Measurements from ENCODE around the gene HSDL1. TPM values are rescaled to one million over a fixed set of nuclear protein-coding genes. Genes with fewer than 3 reads are reported as not detected.

The HSDL1 gene
- total and polyA plus RNA-seq, 4 experiments from 2014 or later: 9.9 to 23.0 (median 15.7) TPM

GRCh38 chr16:84088695-84089395, 56.1 kb downstream of the HSDL1 start:
- Mint-ChIP-seq H3K27me3 (no peaks in the 10 kb centered on the region), H3K4me1 (peaks cover 25 to 40% (median 34%) of the 10 kb centered on the region in 4 donors), H3K9me3 (no peaks in the 10 kb centered on the region), H3K27ac (peak overlapping the region; percentile 58 to 86 (median 73)), H3K36me3 (peaks cover 54 to 87% of the 10 kb centered on the region in 2 donors), H3K4me3 (peak overlapping the region in 2 of 8 donors; percentile 9 to 21)
- H3K4me3 ChIP-seq (ENCODE audit: low read length in 2 of 2): no peak overlapping the region
- ChIA-PET CTCF (ENCODE audit: partially characterized antibody) (interaction anchor here (1.2 to 2.7 kb wide), 4 partner anchors 18 to 98 kb away, joined by 3 to 13 read pairs (median 8); partner anchors contain the start of gene TAF1C), POLR2A (ENCODE audit: partially characterized antibody) (no interaction called here)
- H3K4me1 ChIP-seq (ENCODE audit: insufficient read depth, low read length): peaks cover 29% of the 10 kb centered on the region
- no peaks in the 10 kb centered on the region for H3K27me3 ChIP-seq (ENCODE audit: insufficient read depth, low read length)
- no peak overlapping the region for H3K27ac ChIP-seq (ENCODE audit: low read depth, low read length)
- peak; percentile 24 to 57 (median 30) for DNase-seq
- intact Hi-C loops (cut with micrococcal nuclease): loop anchor here (5.0 kb wide), 1 partner anchor 413 kb away; the partner anchor contains the start of gene MEAK7
- peaks cover 71% of the 10 kb centered on the region for H3K36me3 ChIP-seq (ENCODE audit: insufficient read depth, low read length)
- H3K9me3 ChIP-seq (ENCODE audit: control insufficient read depth in 1 of 2, low read length in 2 of 2): no peaks in the 10 kb centered on the region

DNA sequence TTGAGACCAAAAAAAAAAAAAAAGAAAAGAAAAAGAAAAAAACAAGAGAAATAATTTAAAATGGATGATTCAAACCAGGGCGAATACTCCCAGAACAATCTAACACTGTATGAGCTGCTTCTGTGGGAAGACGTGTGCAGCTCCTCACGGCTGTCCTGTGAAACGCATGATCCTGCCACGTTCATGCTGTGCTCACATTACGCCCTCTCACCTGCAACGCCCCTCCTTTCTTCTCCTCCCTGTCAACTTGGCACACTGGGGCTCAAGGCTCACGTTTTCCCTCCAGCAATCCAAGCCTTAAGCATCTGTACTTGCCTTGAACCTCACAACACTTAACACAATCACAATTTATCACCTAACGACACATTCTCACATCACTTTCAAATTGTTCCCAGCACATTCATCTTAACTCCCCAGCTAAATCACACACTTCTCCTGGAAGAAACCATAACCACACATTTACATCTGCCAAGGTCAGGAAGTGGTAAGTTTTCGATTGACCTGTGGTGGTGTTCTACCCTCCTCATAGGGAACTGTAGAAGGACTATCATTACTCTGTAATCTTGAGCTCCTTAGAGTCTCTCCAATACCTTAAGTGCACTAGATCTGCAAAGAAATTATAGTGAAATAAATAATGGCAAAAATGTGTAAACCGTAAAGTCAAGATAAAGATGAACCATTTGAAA, 57.4 kb downstream of the HSDL1 start:
- CTCF ChIA-PET (ENCODE audit: partially characterized antibody): interaction anchor here (0.7 to 6.2 kb wide), 8 partner anchors 8 to 614 kb away, joined by 3 to 78 read pairs (median 4); partner anchors contain the start of gene TAF1C
- Mint-ChIP-seq H3K36me3 (peaks cover 47 to 83% of the 10 kb centered on the region in 2 donors), H3K4me1 (peaks cover 26 to 40% (median 34%) of the 10 kb centered on the region in 4 donors)

GRCh38 chr16:84087001-84087400, 58.0 kb downstream of the HSDL1 start:
- H3K9me3 ChIP-seq (ENCODE audit: control insufficient read depth in 1 of 2, low read length in 2 of 2): no peaks in the 10 kb centered on the region
- Mint-ChIP-seq H3K36me3 (peaks cover 47 to 81% of the 10 kb centered on the region in 2 donors), H3K27me3 (no peaks in the 10 kb centered on the region), H3K4me3 (no peak overlapping the region), H3K27ac (peak overlapping the region in 1 of 7 donors; percentile 76), H3K4me1 (peaks cover 26 to 40% (median 34%) of the 10 kb centered on the region in 4 donors), H3K9me3 (no peaks in the 10 kb centered on the region)
- H3K4me3 ChIP-seq (ENCODE audit: low read length in 2 of 2): no peak overlapping the region
- ChIA-PET POLR2A (ENCODE audit: partially characterized antibody) (interaction anchor here (1.6 to 1.9 kb wide), 2 partner anchors 30 to 100 kb away, joined by 5 to 6 read pairs; partner anchors contain the start of genes MBTPS1 and TAF1C), CTCF (ENCODE audit: partially characterized antibody) (interaction anchor here (0.7 to 6.6 kb wide), 11 partner anchors 12 to 614 kb away, joined by 3 to 78 read pairs (median 18); partner anchors contain the start of genes DNAAF1, HSDL1, MBTPS1 and TAF1C)
- peaks cover 70% of the 10 kb centered on the region for H3K36me3 ChIP-seq (ENCODE audit: insufficient read depth, low read length)
- intact Hi-C loops (cut with micrococcal nuclease): loop anchor here (5.0 kb wide), 1 partner anchor 415 kb away; the partner anchor contains the start of gene MEAK7
- DNase-seq: no peak
- H3K4me1 ChIP-seq (ENCODE audit: insufficient read depth, low read length): peaks cover 29% of the 10 kb centered on the region
- H3K27me3 ChIP-seq (ENCODE audit: insufficient read depth, low read length): no peaks in the 10 kb centered on the region
- H3K27ac ChIP-seq (ENCODE audit: low read depth, low read length): no peak overlapping the region

More for the DNA sequence above, 57.4 kb downstream of the HSDL1 start:
- peaks cover 29% of the 10 kb centered on the region for H3K4me1 ChIP-seq (ENCODE audit: insufficient read depth, low read length)
- no peak overlapping the region for H3K4me3 ChIP-seq (ENCODE audit: low read length in 2 of 2)
- Mint-ChIP-seq H3K4me3 (peak overlapping the region in 1 of 8 donors; percentile 51), H3K9me3 (no peaks in the 10 kb centered on the region), H3K27me3 (no peaks in the 10 kb centered on the region), H3K27ac (peak overlapping the region; percentile 2 to 76 (median 42))
- H3K36me3 ChIP-seq (ENCODE audit: insufficient read depth, low read length): peaks cover 67% of the 10 kb centered on the region
- POLR2A ChIA-PET (ENCODE audit: partially characterized antibody): interaction anchor here (0.7 to 1.9 kb wide), 2 partner anchors 29 to 57 kb away, joined by 3 to 6 read pairs; partner anchors contain the start of genes HSDL1 and MBTPS1
- no peak overlapping the region for H3K27ac ChIP-seq (ENCODE audit: low read depth, low read length)
- intact Hi-C loops (cut with micrococcal nuclease): loop anchor here (5.0 kb wide), 1 partner anchor 415 kb away; the partner anchor contains the start of gene MEAK7
- no peaks in the 10 kb centered on the region for H3K27me3 ChIP-seq (ENCODE audit: insufficient read depth, low read length)
- DNase-seq: no peak
- H3K9me3 ChIP-seq (ENCODE audit: control insufficient read depth in 1 of 2, low read length in 2 of 2): no peaks in the 10 kb centered on the region

- DNase-seq: no peak
- Mint-ChIP-seq H3K9me3 (no peaks in the 10 kb centered on the region), H3K27me3 (no peaks in the 10 kb centered on the region), H3K4me1 (peaks cover 26 to 40% (median 34%) of the 10 kb centered on the region in 4 donors), H3K36me3 (peaks cover 49 to 81% of the 10 kb centered on the region in 2 donors), H3K4me3 (peak overlapping the region in 1 of 8 donors; percentile 25), H3K27ac (peak overlapping the region in 4 of 7 donors; percentile 1 to 64 (median 24))
- CTCF ChIA-PET (ENCODE audit: partially characterized antibody): interaction anchor here (0.9 to 6.6 kb wide), 10 partner anchors 9 to 102 kb away, joined by 3 to 78 read pairs (median 20); partner anchors contain the start of genes DNAAF1, HSDL1, MBTPS1 and TAF1C
- Histone ChIP-seq H3K36me3 (ENCODE audit: insufficient read depth, low read length) (peaks cover 72% of the 10 kb centered on the region), H3K4me1 (ENCODE audit: insufficient read depth, low read length) (peaks cover 29% of the 10 kb centered on the region), H3K27me3 (ENCODE audit: insufficient read depth, low read length) (no peaks in the 10 kb centered on the region), H3K4me3 (ENCODE audit: low read length in 2 of 2) (no peak overlapping the region), H3K9me3 (ENCODE audit: control insufficient read depth in 1 of 2, low read length in 2 of 2) (no peaks in the 10 kb centered on the region), H3K27ac (ENCODE audit: low read depth, low read length) (no peak overlapping the region)
- POLR2A ChIA-PET (ENCODE audit: partially characterized antibody): interaction anchor here (1.6 to 1.9 kb wide), 2 partner anchors 30 to 101 kb away, joined by 5 to 6 read pairs; partner anchors contain the start of genes MBTPS1 and TAF1C
- intact Hi-C loops (cut with micrococcal nuclease): loop anchor here (5.0 kb wide), 1 partner anchor 416 kb away; the partner anchor contains the start of gene MEAK7
These were observed 58.6 kb downstream of the HSDL1 start for GRCh38 chr16:84086341-84086740.

GRCh38 chr16:84085773-84086172, 59.2 kb downstream of the HSDL1 start:
- DNase-seq: no peak
- Histone ChIP-seq H3K27ac (ENCODE audit: low read depth, low read length) (no peak overlapping the region), H3K36me3 (ENCODE audit: insufficient read depth, low read length) (peaks cover 78% of the 10 kb centered on the region), H3K4me3 (ENCODE audit: low read length in 2 of 2) (no peak overlapping the region), H3K4me1 (ENCODE audit: insufficient read depth, low read length) (peaks cover 29% of the 10 kb centered on the region), H3K9me3 (ENCODE audit: control insufficient read depth in 1 of 2, low read length in 2 of 2) (no peaks in the 10 kb centered on the region), H3K27me3 (ENCODE audit: insufficient read depth, low read length) (no peaks in the 10 kb centered on the region)
- Mint-ChIP-seq H3K27me3 (no peaks in the 10 kb centered on the region), H3K4me3 (peak overlapping the region in 1 of 8 donors; percentile 25), H3K36me3 (peaks cover 49 to 82% of the 10 kb centered on the region in 2 donors), H3K27ac (peak overlapping the region in 6 of 7 donors; percentile 5 to 64 (median 50)), H3K9me3 (no peaks in the 10 kb centered on the region), H3K4me1 (peaks cover 26 to 45% (median 34%) of the 10 kb centered on the region in 4 donors)
- ChIA-PET POLR2A (ENCODE audit: partially characterized antibody) (interaction anchor here (0.6 to 1.9 kb wide), 3 partner anchors 31 to 1444 kb away, joined by 3 to 6 read pairs (median 5); partner anchors contain the start of genes MBTPS1 and TAF1C), CTCF (ENCODE audit: partially characterized antibody) (interaction anchor here (0.6 to 6.6 kb wide), 13 partner anchors 9 to 102 kb away, joined by 3 to 78 read pairs (median 8); partner anchors contain the start of genes DNAAF1, HSDL1, MBTPS1 and TAF1C)
- intact Hi-C loops (cut with micrococcal nuclease): loop anchor here (2.0 to 5.0 kb wide), 2 partner anchors 31 to 417 kb away; partner anchors contain the start of genes MBTPS1 and MEAK7

- peaks cover 51 to 83% of the 10 kb centered on the region in 2 donors for H3K36me3 Mint-ChIP-seq
- DNase-seq: no peak
- H3K4me3 Mint-ChIP-seq: no peak overlapping the region
- peaks cover 81% of the 10 kb centered on the region for H3K36me3 ChIP-seq (ENCODE audit: insufficient read depth, low read length)
- H3K27ac Mint-ChIP-seq: peak overlapping the region in 1 of 7 donors; percentile 64
- peaks cover 26 to 47% (median 34%) of the 10 kb centered on the region in 4 donors for H3K4me1 Mint-ChIP-seq
- intact Hi-C loops (cut with micrococcal nuclease): loop anchor here (2.0 to 5.0 kb wide), 2 partner anchors 32 to 417 kb away; partner anchors contain the start of genes MBTPS1 and MEAK7
- H3K4me3 ChIP-seq (ENCODE audit: low read length in 2 of 2): no peak overlapping the region
- H3K9me3 ChIP-seq (ENCODE audit: control insufficient read depth in 1 of 2, low read length in 2 of 2): no peaks in the 10 kb centered on the region
- no peaks in the 10 kb centered on the region for H3K9me3 Mint-ChIP-seq
- no peaks in the 10 kb centered on the region for H3K27me3 Mint-ChIP-seq
- no peak overlapping the region for H3K27ac ChIP-seq (ENCODE audit: low read depth, low read length)
- peaks cover 29% of the 10 kb centered on the region for H3K4me1 ChIP-seq (ENCODE audit: insufficient read depth, low read length)
- CTCF ChIA-PET (ENCODE audit: partially characterized antibody): interaction anchor here (0.6 to 6.6 kb wide), 16 partner anchors 10 to 105 kb away, joined by 3 to 78 read pairs (median 7); partner anchors contain the start of genes MBTPS1 and TAF1C
- H3K27me3 ChIP-seq (ENCODE audit: insufficient read depth, low read length): no peaks in the 10 kb centered on the region
- POLR2A ChIA-PET (ENCODE audit: partially characterized antibody): interaction anchor here (0.6 to 1.1 kb wide), 3 partner anchors 31 to 1443 kb away, joined by 3 to 8 read pairs (median 5); partner anchors contain the start of gene MBTPS1
These were observed 59.7 kb downstream of the HSDL1 start for GRCh38 chr16:84085271-84085667.
